Endothelial cell of umbilical vein (primary cell): Measurements from ENCODE around the gene UTRN. TPM values are rescaled to one million over a fixed set of nuclear protein-coding genes. Genes with fewer than 3 reads are reported as not detected.

Experiments
- BruUV-seq: library from RNA; stranded (reverse); fragments of 400-500 nt; replicated peaks from 2 replicates; lab custom pipeline; 2021; lab: Mats Ljungman, UMichigan
- CTCF ChIA-PET: fragments of 300-600, 350-600 bp; sonication (Branson Sonifier 250); formaldehyde crosslinking; loops from one replicate; lab custom pipeline; 2021; ENCODE audit warnings: antibody characterized with exemption, inconsistent platforms; lab: Charles Lee
- POLR2A ChIA-PET: fragments of 300-600, 350-600 bp; sonication (Branson Sonifier 250); formaldehyde crosslinking; loops from one replicate; lab custom pipeline; 2021; ENCODE audit warnings: antibody characterized with exemption, inconsistent platforms; lab: Charles Lee
- DNase-seq: peaks from one replicate; pipeline ENCODE4 v3.0.0-alpha.2; 2011; ENCODE audit warnings: low read depth, low spot score
- FAIRE-seq: peaks from 2 replicates; lab custom pipeline; 2011; peaks lifted over from hg19 to GRCh38; lab: Jason Lieb, UNC
- H2AFZ ChIP-seq: 2 replicates; pipeline ENCODE4 v1.6.0; 2012; ENCODE audit warnings: low read depth, low read length, control low read depth, inconsistent platforms
- H3K27ac ChIP-seq: 2 replicates; pipeline ENCODE4 v1.5.1; 2011; ENCODE audit warnings: low read depth, mild to moderate bottlenecking, control low read depth, low read length, moderate library complexity; ENCODE audit not compliant: insufficient read depth
- H3K27me3 ChIP-seq, 2 experiments: 2 replicates each; pipeline versions ENCODE4 v1.6.0 to v1.6.1; 2011; ENCODE audit warnings: low read length in 2 of 2, mixed read lengths in 1 of 2; ENCODE audit not compliant: control insufficient read depth in 2 of 2, insufficient read depth in 2 of 2
- H3K36me3 ChIP-seq, 2 experiments: 2 replicates in 1 of 2; 3 replicates in 1 of 2; pipeline ENCODE4 v1.5.1; 2011; ENCODE audit warnings: low read length in 2 of 2, mild to moderate bottlenecking in 1 of 2, moderate library complexity in 1 of 2; ENCODE audit not compliant: control insufficient read depth in 2 of 2, insufficient read depth in 2 of 2; ENCODE audit errors: extremely low read depth in 1 of 2
- H3K4me1 ChIP-seq: 3 replicates; pipeline ENCODE4 v1.5.1; 2011; ENCODE audit warnings: mild to moderate bottlenecking, low read length; ENCODE audit not compliant: control insufficient read depth, insufficient read depth; ENCODE audit errors: extremely low read depth
- H3K4me2 ChIP-seq: 2 replicates; pipeline ENCODE4 v1.6.1; 2011; ENCODE audit warnings: low read length, control low read depth, mixed read lengths; ENCODE audit not compliant: insufficient read depth
- H3K4me3 ChIP-seq, 3 experiments: fragments of 200-600 bp in 1 of 3; sonication (generic), shearing (Covaris generic) in 1 of 3; replicated peaks in 1 of 3; 2 replicates each; pipeline ENCODE4 v1.5.1; 2011 to 2016; ENCODE audit warnings: control low read depth in 3 of 3, low read length in 3 of 3, mild to moderate bottlenecking in 2 of 3, inconsistent platforms in 1 of 3, low read depth in 1 of 3, moderate library complexity in 1 of 3; ENCODE audit not compliant: insufficient read depth in 1 of 3
- H3K79me2 ChIP-seq: 2 replicates; pipeline ENCODE4 v1.6.0; 2012; ENCODE audit warnings: low read length, inconsistent platforms; ENCODE audit not compliant: control insufficient read depth, insufficient read depth
- H3K9ac ChIP-seq: replicated peaks from 2 replicates; pipeline ENCODE3; 2011; ENCODE audit warnings: low read length, control low read depth; ENCODE audit not compliant: insufficient read depth; ENCODE audit errors: extremely low read depth
- H3K9me1 ChIP-seq: replicated peaks from 3 replicates; pipeline ENCODE4 v1.6.0; 2011; ENCODE audit warnings: mild to moderate bottlenecking, low read length; ENCODE audit not compliant: control insufficient read depth, insufficient read depth; ENCODE audit errors: extremely low read depth
- H3K9me3 ChIP-seq: replicated peaks from 2 replicates; pipeline ENCODE4 v1.5.1; 2012; ENCODE audit warnings: low read length, inconsistent platforms; ENCODE audit not compliant: control insufficient read depth, insufficient read depth
- H4K20me1 ChIP-seq: replicated peaks from 2 replicates; pipeline ENCODE3; 2011; ENCODE audit warnings: mild to moderate bottlenecking, low read length; ENCODE audit not compliant: control insufficient read depth, insufficient read depth; ENCODE audit errors: extremely low read depth
- CTCF ChIP-seq, 2 donors: IDR thresholded peaks; 1 replicate in 1 of 2; 2 replicates in 1 of 2; pipeline ENCODE4 v1.5.1; 2011; ENCODE audit warnings: low read length in 2 of 2, mild to moderate bottlenecking in 2 of 2, moderate library complexity in 2 of 2, control low read depth in 1 of 2, inconsistent platforms in 1 of 2, low read depth in 1 of 2; ENCODE audit not compliant: insufficient read depth in 1 of 2; ENCODE audit errors: extremely low read depth in 1 of 2
- EZH2 ChIP-seq: IDR thresholded peaks from 2 replicates; pipeline ENCODE4 v1.6.1; 2012; ENCODE audit warnings: borderline replicate concordance, low read depth, mild to moderate bottlenecking, moderate library complexity, low read length, inconsistent platforms; ENCODE audit not compliant: severe bottlenecking
- FOS ChIP-seq: IDR thresholded peaks from 2 replicates; pipeline ENCODE4 v1.6.1; 2011; ENCODE audit warnings: mild to moderate bottlenecking, low read length, moderate library complexity, borderline replicate concordance; ENCODE audit not compliant: insufficient read depth
- GATA2 ChIP-seq: IDR thresholded peaks from 2 replicates; pipeline ENCODE4 v1.7.0; 2011; ENCODE audit warnings: low read depth, mild to moderate bottlenecking, moderate library complexity, mixed read lengths, low read length; ENCODE audit not compliant: insufficient read length, insufficient read depth
- JUN ChIP-seq: IDR thresholded peaks from 2 replicates; pipeline ENCODE4 v1.6.1; 2011; ENCODE audit warnings: borderline replicate concordance, low read depth; ENCODE audit not compliant: insufficient read length, insufficient read depth
- MAX ChIP-seq: IDR thresholded peaks from 2 replicates; pipeline ENCODE4 v1.6.1; 2011; ENCODE audit not compliant: insufficient read depth, insufficient read length
- MYC ChIP-seq: IDR thresholded peaks from one replicate; pipeline ENCODE4 v1.6.1; 2011; ENCODE audit warnings: mild to moderate bottlenecking, low read depth, low read length
- POLR2A ChIP-seq: IDR thresholded peaks from 2 replicates; pipeline ENCODE4 v1.6.1; 2012; ENCODE audit warnings: low read depth, mild to moderate bottlenecking, control low read depth, low read length
- POLR2AphosphoS5 ChIP-seq: IDR thresholded peaks from 2 replicates; pipeline ENCODE4 v1.6.1; 2012; ENCODE audit warnings: low read depth, mild to moderate bottlenecking, control low read depth, low read length, moderate library complexity; ENCODE audit not compliant: insufficient read depth
- dilution Hi-C: fragments of 300-500 bp; cut with MboI; formaldehyde crosslinking; loops from one replicate; pipeline ENCODE4 v1.15.0; 2019; ENCODE audit warnings: low sequenced_read_pairs; ENCODE audit not compliant: extremely low pct_ligation_motif_present
- intact Hi-C: fragments of 100-400 bp; cut with micrococcal nuclease; formaldehyde crosslinking; loops from one replicate; pipeline ENCODE4 v1.10.0; 2022
- polyA plus RNA-seq, 4 experiments: library from polyadenylated mRNA; depleted of rRNA in 3 of 4; stranded (reverse) in 3 of 4; unstranded in 1 of 4; fragments of >200 nt; gene quantifications; 2 replicates each; pipeline versions ENCODE4 v1.2.1 to v1.2.3, GENCODE V29; 2011 to 2012; ENCODE audit warnings: missing spikeins in 1 of 4
- total RNA-seq: library from RNA; stranded (reverse); gene quantifications from 2 replicates; pipeline ENCODE4 v1.2.3, GENCODE V29; 2021

The UTRN gene
- total and polyA plus RNA-seq, 2 donors (not counting 3 experiments of a cell fraction or from before 2014, with no cell fraction given) = 37.4 to 224 TPM

GRCh38 chr6:144289006-144289405, 3.9 kb downstream of the UTRN start:
- H3K36me3 ChIP-seq = no peaks in the 10 kb centered on the region
- peaks cover 48% of the 10 kb centered on the region for H3K79me2 ChIP-seq
- H3K4me3 ChIP-seq = no peak overlapping the region
- H3K9me3 ChIP-seq = no peaks in the 10 kb centered on the region
- no peak overlapping the region for H3K27ac ChIP-seq
- POLR2A ChIA-PET = no interaction called here
- DNase-seq = no peak
- H3K9me1 ChIP-seq = peaks cover 2% of the 10 kb centered on the region
- H4K20me1 ChIP-seq = no peaks in the 10 kb centered on the region
- intact Hi-C loops (loop anchor here (5.0 kb wide), 2 partner anchors 128 to 137 kb away; partner anchors contain the start of gene STX11), dilution Hi-C loops (no loop called here)
- H2AFZ ChIP-seq = no peak overlapping the region
- CTCF ChIA-PET = no interaction called here
- FAIRE-seq = no peak
- H3K4me2 ChIP-seq = no peak overlapping the region
- no peak overlapping the region for H3K9ac ChIP-seq
- peaks cover 27% of the 10 kb centered on the region for H3K4me1 ChIP-seq
- no TSS peak for BruUV-seq
- TF ChIP-seq FOS = no peak
- TF ChIP-seq CTCF (IDR thresholded peaks at IDR 0.05; ENCODE audit: extremely low read depth in 1 of 2, insufficient read depth in 1 of 2, low read depth in 1 of 2, low read length in 2 of 2) = no peak
- TF ChIP-seq MAX = no peak
- no peak for TF ChIP-seq POLR2A
- TF ChIP-seq MYC = no peak
- TF ChIP-seq GATA2 = no peak
- TF ChIP-seq EZH2 = no peak
- TF ChIP-seq JUN = no peak
- no peak for TF ChIP-seq POLR2AphosphoS5
- H3K27me3 ChIP-seq = no peaks in the 10 kb centered on the region
